Muscle of back (tissue), 11 donors: ENCODE results near the gene NEDD9. TPM values are rescaled to one million over a fixed set of nuclear protein-coding genes. Genes with fewer than 3 reads are reported as not detected.

Experiments used
- DNase-seq, 3 donors: peaks; one replicate each; pipeline versions ENCODE4 v3.0.0 to v3.0.0-alpha.2; 2013
- polyA plus RNA-seq, 10 donors: library from polyadenylated mRNA; unstranded; fragments of 120-200 nt; gene quantifications; one replicate each; pipeline ENCODE4 v1.2.1, GENCODE V29; 2013; ENCODE audit not compliant: insufficient read length in 10 of 10

Gene NEDD9
- polyA plus RNA-seq, 10 donors = 12.8 to 20.7 (median 14.6) TPM

- peak; percentile 56 to 86 (median 81) for DNase-seq
Observed at GRCh38 chr6:11144393-11144851, 88.0 kb downstream of the NEDD9 start.

- DNase-seq = peak in 2 of 3 donors; percentile 26 to 47
Observed at GRCh38 chr6:11143394-11144371, 88.8 kb downstream of the NEDD9 start.

- no peak for DNase-seq
Observed at GRCh38 chr6:11142296-11143027, 90.0 kb downstream of the NEDD9 start.

- DNase-seq = no peak
Observed at GRCh38 chr6:11141295-11141694, 91.2 kb downstream of the NEDD9 start.

- peak in 1 of 3 donors; percentile 18 for DNase-seq
Observed at GRCh38 chr6:11140056-11140455, 92.4 kb downstream of the NEDD9 start.

GRCh38 chr6:11139051-11139960, 93.2 kb downstream of the NEDD9 start:
- DNase-seq = no peak

GRCh38 chr6:11136809-11137208, 95.7 kb downstream of the NEDD9 start:
- DNase-seq = no peak

Other genes with a start within 250 kb of the NEDD9 start
- 1 to 10 TPM; 2.1 to 3.7 (median 2.5) TPM for gene ELOVL2, start 188.4 kb downstream of the NEDD9 start, polyA plus RNA-seq
- 10 to 100 TPM in 8 of 10 donors, 1 to 10 TPM in 2; 8.8 to 13.4 (median 10.7) TPM for gene SMIM13, start 138.8 kb downstream of the NEDD9 start, polyA plus RNA-seq
- gene ERVFRD-1, start 120.9 kb downstream of the NEDD9 start, polyA plus RNA-seq = under 1 TPM; 0.07 to 0.26 (median 0.17) TPM